GM19240 (cell line): ENCODE data around the gene GMEB2.

Experiments used
- DNase-seq: peaks from one replicate; pipeline ENCODE4 v3.0.0; 2011; ENCODE audit warnings: low spot score; ENCODE audit not compliant: insufficient read length

GMEB2 gene

GRCh38 chr20:63546956-63547724 lies 79.8 kb downstream of the GMEB2 start:
- DNase-seq = no peak

GRCh38 chr20:63546256-63546955 lies 80.5 kb downstream of the GMEB2 start:
- DNase-seq = no peak

DNA sequence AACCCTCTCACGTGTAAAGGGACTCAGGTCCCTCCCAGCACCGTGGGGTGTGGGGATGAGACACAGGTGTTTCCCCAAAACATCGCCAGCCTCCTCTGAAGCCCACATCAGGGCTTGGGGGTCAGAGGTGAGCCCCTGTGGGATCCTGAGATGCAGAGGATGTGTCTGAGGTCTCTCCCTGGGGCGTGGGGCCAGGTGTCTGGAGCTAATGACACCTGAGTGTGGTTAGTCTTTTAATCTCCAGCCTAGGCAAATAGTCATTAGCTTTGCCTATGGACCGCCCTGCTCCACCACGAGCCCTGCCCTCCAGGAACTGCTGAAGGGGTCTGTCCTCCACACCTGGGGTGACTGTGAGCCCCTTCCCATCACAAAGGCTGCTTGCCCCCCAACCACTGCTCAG lies 81.1 kb downstream of the GMEB2 start:
- DNase-seq = no peak

DNA sequence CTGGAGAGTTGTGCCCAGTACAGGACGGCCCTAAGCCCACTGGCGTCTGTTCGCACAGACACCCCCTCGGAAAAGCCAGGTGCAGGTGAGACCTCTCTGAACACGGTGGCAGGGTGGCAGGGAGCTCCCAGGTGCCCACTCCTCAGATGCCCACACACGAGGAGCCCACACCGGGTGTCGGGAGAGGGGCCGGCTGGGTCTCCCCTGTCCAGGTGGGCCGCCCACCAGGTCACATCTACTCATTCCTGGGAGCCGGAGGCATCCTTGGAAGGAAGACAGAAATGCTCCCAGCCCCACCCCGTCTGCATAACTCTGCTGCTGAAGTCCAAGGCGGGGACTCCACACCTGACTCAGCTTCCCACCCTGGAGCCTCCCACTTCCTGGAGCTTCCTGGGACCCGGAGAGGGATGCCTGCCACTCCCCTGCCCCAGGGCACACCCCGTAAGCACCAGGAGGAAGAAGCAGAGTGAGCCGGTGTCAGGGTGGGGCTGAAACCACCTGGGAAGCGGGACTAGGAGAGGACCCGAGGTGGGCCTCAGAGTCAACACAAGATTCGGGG lies 81.9 kb downstream of the GMEB2 start:
- DNase-seq = no peak

GRCh38 chr20:63544241-63544957 lies 82.5 kb downstream of the GMEB2 start:
- DNase-seq = no peak

DNA sequence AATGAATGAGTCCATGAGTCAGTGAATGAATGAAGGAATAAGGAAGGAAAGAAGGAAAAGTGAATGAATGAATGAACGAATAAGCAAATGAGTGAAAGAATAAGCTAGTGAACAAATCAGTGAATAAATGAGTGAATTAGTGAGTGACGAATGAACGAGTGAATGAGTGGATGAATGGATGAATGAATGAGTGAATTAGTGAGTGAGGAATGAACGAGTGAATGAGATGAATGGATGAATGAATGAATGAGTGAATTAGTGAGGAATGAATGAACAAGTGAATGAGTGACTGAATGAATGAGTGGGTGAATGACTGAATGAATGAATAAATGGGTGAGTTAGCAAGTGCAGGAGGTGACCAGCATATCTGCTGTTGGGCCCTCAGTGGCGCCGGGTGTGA lies 83.2 kb downstream of the GMEB2 start:
- DNase-seq = no peak

GRCh38 chr20:63543131-63543530 lies 83.8 kb downstream of the GMEB2 start:
- DNase-seq = no peak

GRCh38 chr20:63542696-63543095 lies 84.2 kb downstream of the GMEB2 start:
- peak; percentile 62 for DNase-seq

DNA sequence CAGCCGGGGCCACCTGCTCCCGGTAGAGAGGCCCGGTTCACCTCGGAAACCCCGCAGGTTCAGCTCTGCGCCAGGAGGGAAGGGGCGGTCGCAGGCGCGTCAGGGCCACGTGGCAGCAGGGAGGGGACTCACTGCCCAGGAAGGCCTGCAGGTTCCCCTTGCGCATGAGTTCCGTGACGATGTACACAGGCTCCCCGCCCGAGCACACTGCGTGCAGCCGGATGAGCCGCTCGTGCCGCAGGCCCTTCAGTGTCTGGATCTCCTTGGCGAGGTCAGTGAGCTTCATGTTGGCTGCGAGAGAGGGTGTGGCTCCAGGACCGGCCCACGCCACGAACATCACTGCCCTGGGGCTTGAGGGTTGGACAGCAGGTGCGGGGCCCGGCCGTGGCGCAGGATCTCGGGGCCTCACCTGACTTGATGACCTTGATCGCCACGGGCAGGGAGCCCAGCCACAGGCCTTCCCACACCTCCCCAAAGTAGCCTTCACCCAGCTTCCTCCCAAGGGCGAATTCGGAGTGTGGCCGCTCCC lies 84.8 kb downstream of the GMEB2 start:
- no peak for DNase-seq

GRCh38 chr20:63541371-63541770 lies 85.5 kb downstream of the GMEB2 start:
- no peak for DNase-seq

GRCh38 chr20:63540417-63541186 lies 86.3 kb downstream of the GMEB2 start:
- DNase-seq = no peak

GRCh38 chr20:63539441-63540370 lies 87.2 kb downstream of the GMEB2 start:
- DNase-seq = no peak

DNA sequence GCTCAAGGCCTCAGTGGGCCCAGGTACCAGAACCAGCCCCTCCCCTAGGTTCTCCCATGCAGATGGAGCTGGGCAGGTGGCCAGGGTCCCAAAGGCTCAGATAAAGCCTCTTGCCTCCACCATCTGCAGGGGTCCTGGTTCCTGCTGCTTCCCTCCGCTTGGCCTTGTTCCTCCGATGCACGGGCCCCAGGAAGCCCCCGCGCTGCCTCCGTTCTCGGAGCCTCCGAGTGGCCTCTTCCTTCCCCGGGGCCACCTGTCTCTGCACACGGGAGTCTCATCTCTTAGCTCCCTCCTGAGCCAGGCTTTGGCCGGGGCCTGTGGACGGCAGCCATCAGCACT lies 87.8 kb downstream of the GMEB2 start:
- DNase-seq = no peak

DNA sequence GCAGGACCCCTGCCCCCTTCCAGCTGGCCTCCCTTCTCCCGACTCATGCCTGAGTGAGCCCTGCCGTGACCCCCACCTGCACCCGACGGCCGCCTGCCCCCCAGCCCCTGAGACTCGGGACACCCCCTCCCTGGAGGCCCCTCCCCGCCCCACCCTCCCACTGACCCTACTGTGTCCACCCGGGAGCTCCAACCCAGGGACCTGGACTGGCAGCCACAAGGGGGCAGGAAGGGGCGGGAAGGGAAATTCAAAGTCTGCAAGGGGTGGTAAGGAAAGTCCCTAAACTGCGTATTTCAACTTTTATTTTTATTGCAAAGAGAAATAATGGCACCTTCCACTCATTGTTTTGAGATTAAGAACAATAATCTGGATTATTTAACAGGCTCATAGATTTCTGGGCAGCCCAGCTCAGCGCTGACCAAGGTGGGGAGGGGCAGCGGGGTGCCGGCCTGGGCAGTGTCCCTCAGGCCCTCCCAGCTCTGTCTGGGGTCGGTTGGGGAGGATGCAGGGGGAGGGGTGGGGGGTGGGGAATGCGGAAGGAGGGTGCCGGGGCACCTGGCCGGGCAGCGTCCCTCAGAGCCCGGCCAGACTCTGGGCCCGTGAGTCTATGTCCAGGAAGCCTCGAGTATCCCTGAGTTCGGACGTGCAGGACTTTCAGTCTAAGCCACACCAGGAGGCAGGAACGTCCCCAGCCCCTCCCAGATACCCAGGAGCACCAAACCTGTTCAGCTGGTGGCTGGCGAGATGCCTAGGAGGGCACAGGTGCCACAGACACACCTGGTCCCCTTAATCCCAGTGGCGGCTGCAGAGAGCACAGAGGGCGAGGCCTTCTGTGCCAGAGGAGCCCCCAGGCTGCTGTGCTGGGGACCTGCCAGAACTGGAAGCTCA lies 88.5 kb downstream of the GMEB2 start:
- DNase-seq = no peak
